ENCODE results near the gene SH2D3C. TPM values are rescaled to one million over a fixed set of nuclear protein-coding genes. Genes with fewer than 3 reads are reported as not detected.

The SH2D3C gene
- total and polyA plus RNA-seq, 2 of the 8 experiments (the other 6 are each of a cell fraction or from before 2014, with no cell fraction given) = 6.4 to 8.1 TPM

DNA sequence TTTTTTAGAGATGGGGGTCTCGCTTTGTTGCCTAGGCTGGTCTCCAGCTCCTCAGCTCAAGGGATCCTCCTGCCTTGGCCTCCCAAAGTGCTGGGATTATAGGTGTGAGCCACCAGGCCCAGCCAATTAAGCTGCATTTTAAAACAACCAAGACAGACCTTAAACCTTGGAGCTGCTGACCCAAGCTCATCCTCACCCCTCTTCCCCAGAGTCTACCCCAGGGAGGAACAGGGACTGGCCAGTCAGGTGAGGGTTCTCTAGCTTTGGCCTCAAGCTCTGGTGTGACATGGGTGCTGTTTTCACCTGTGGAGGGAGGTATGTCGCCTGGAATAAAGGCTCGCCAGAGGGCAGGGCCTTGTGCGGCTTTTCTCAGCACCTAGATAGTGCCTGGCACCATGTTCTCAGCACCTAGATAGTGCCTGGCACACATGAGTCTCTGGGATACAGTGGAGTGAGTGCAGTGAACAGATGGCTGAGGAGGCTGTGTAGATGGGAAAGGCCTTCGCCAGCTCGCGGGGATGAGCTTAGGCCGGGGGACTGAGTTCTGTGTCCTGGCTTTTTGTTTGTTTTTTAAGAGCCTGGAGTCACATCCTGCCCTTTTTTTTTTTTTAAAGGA, 14.7 kb upstream of the SH2D3C start (continued):
- TF ChIP-seq, protein P1, sequence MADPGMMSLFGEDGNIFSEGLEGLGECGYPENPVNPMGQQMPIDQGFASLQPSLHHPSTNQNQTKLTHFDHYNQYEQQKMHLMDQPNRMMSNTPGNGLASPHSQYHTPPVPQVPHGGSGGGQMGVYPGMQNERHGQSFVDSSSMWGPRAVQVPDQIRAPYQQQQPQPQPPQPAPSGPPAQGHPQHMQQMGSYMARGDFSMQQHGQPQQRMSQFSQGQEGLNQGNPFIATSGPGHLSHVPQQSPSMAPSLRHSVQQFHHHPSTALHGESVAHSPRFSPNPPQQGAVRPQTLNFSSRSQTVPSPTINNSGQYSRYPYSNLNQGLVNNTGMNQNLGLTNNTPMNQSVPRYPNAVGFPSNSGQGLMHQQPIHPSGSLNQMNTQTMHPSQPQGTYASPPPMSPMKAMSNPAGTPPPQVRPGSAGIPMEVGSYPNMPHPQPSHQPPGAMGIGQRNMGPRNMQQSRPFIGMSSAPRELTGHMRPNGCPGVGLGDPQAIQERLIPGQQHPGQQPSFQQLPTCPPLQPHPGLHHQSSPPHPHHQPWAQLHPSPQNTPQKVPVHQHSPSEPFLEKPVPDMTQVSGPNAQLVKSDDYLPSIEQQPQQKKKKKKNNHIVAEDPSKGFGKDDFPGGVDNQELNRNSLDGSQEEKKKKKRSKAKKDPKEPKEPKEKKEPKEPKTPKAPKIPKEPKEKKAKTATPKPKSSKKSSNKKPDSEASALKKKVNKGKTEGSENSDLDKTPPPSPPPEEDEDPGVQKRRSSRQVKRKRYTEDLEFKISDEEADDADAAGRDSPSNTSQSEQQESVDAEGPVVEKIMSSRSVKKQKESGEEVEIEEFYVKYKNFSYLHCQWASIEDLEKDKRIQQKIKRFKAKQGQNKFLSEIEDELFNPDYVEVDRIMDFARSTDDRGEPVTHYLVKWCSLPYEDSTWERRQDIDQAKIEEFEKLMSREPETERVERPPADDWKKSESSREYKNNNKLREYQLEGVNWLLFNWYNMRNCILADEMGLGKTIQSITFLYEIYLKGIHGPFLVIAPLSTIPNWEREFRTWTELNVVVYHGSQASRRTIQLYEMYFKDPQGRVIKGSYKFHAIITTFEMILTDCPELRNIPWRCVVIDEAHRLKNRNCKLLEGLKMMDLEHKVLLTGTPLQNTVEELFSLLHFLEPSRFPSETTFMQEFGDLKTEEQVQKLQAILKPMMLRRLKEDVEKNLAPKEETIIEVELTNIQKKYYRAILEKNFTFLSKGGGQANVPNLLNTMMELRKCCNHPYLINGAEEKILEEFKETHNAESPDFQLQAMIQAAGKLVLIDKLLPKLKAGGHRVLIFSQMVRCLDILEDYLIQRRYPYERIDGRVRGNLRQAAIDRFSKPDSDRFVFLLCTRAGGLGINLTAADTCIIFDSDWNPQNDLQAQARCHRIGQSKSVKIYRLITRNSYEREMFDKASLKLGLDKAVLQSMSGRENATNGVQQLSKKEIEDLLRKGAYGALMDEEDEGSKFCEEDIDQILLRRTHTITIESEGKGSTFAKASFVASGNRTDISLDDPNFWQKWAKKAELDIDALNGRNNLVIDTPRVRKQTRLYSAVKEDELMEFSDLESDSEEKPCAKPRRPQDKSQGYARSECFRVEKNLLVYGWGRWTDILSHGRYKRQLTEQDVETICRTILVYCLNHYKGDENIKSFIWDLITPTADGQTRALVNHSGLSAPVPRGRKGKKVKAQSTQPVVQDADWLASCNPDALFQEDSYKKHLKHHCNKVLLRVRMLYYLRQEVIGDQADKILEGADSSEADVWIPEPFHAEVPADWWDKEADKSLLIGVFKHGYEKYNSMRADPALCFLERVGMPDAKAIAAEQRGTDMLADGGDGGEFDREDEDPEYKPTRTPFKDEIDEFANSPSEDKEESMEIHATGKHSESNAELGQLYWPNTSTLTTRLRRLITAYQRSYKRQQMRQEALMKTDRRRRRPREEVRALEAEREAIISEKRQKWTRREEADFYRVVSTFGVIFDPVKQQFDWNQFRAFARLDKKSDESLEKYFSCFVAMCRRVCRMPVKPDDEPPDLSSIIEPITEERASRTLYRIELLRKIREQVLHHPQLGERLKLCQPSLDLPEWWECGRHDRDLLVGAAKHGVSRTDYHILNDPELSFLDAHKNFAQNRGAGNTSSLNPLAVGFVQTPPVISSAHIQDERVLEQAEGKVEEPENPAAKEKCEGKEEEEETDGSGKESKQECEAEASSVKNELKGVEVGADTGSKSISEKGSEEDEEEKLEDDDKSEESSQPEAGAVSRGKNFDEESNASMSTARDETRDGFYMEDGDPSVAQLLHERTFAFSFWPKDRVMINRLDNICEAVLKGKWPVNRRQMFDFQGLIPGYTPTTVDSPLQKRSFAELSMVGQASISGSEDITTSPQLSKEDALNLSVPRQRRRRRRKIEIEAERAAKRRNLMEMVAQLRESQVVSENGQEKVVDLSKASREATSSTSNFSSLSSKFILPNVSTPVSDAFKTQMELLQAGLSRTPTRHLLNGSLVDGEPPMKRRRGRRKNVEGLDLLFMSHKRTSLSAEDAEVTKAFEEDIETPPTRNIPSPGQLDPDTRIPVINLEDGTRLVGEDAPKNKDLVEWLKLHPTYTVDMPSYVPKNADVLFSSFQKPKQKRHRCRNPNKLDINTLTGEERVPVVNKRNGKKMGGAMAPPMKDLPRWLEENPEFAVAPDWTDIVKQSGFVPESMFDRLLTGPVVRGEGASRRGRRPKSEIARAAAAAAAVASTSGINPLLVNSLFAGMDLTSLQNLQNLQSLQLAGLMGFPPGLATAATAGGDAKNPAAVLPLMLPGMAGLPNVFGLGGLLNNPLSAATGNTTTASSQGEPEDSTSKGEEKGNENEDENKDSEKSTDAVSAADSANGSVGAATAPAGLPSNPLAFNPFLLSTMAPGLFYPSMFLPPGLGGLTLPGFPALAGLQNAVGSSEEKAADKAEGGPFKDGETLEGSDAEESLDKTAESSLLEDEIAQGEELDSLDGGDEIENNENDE (IDR thresholded peaks at IDR 0.05; ENCODE audit: insufficient replicate concordance, low read length) = no peak
